ENCODE results near the gene POLR1D.

- TF ChIP-seq CTCF (IDR thresholded peaks at IDR 0.05), result no peak
- no peak for TF ChIP-seq POLR2A (IDR thresholded peaks at IDR 0.05)
Observed at GRCh38 chr13:27625839-27626238, 4.1 kb downstream of the POLR1D start.
